Ascending aorta (tissue), 2 donors: ENCODE data around the gene CCM2. TPM values are rescaled to one million over a fixed set of nuclear protein-coding genes. Genes with fewer than 3 reads are reported as not detected.
"Not testable (repeated sequence)": the region's sequence is repeated elsewhere in the genome, so short reads cannot be mapped to it uniquely, and the experiment has no call there.

Experiments
- DNase-seq, 2 donors: peaks; one replicate each; pipeline ENCODE4 v3.0.0-alpha.2; 2019; ENCODE audit warnings: low spot score in 2 of 2
- H3K27ac ChIP-seq, 2 donors: fragments of 200-600 bp; sonication (generic); one replicate each; pipeline ENCODE4 v1.5.1; 2016 to 2017; ENCODE audit warnings: mild to moderate bottlenecking in 1 of 2
- H3K27me3 ChIP-seq: fragments of 200-600 bp; sonication (generic); one replicate; pipeline ENCODE4 v1.5.1; 2017
- H3K36me3 ChIP-seq, 2 donors: fragments of 200-600 bp; sonication (generic); one replicate each; pipeline ENCODE4 v1.5.1; 2016
- H3K4me1 ChIP-seq, 2 donors: fragments of 200-600 bp; sonication (generic); one replicate each; pipeline ENCODE4 v1.5.1; 2016 to 2017; ENCODE audit warnings: mild to moderate bottlenecking in 1 of 2
- H3K4me3 ChIP-seq, 2 donors: fragments of 200-600 bp; sonication (generic); one replicate each; pipeline ENCODE4 v1.5.1; 2016 to 2017; ENCODE audit warnings: mild to moderate bottlenecking in 1 of 2
- H3K9me3 ChIP-seq, 2 donors: fragments of 200-600 bp; sonication (generic); one replicate each; pipeline ENCODE4 v1.5.1; 2016
- CTCF ChIP-seq, 3 experiments: fragments of 200-600 bp in 2 of 3; fragments of 450-650 bp in 1 of 3; sonication (generic) in 2 of 3; IDR thresholded peaks; one replicate each; pipeline ENCODE4 v1.5.1; 2016 to 2019; ENCODE audit warnings: antibody characterized with exemption in 3 of 3, mild to moderate bottlenecking in 1 of 3, moderate library complexity in 1 of 3
- intact Hi-C: fragments of 100-400 bp; cut with DNase I; formaldehyde crosslinking; loops from one replicate; pipeline ENCODE4 v1.15.1; 2023
- total RNA-seq: library from RNA; depleted of rRNA; stranded (reverse); fragments of >200 nt; gene quantifications from one replicate; pipeline ENCODE4 v1.1.0, GENCODE V29; 2016

CCM2 gene
- total RNA-seq, 1 donor from 2014 or later, result 61.5 TPM

DNA sequence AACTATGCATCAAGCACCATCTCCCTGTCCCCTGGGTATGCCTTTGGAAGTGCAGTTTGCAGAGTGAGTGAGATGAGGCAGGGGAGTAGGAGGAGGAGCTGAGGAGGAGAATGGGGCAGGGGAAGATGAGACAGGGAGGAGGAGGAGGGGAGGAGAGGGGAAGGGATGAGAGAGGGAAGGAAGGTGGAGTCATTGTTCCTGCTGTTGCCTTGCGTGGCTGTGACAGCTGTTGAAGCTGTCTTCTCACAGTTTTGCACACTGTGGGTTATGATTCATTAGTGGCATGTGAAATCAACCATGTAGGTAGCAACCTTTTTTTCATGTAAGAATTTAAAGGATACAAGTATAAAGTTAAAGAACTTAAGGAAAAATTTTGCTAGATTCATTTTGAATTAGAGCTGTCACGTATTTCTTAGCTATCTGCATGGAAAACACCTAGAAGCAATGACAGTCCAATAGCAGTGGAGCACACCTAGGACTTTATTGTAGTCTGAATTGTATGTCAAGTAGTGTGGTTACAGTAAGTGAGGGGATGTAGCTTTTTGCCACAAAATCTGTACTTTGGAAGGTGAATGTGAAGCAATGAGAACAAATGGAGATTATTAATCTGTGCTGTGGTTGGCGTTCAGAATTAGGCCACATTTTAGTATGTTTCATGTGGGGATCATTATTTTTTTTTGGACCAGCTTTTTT lies 21.7 kb downstream of the CCM2 start:
- Histone ChIP-seq H3K27ac (no peak overlapping the region), H3K4me1 (no peaks in the 10 kb centered on the region), H3K36me3 (no peaks in the 10 kb centered on the region), H3K4me3 (no peak overlapping the region), H3K9me3 (no peaks in the 10 kb centered on the region), H3K27me3 (no peaks in the 10 kb centered on the region)
- intact Hi-C loops, result no loop called here
- no peak for TF ChIP-seq CTCF (IDR thresholded peaks at IDR 0.05)
- peak in 1 of 2 donors; percentile 16 for DNase-seq

- no peak overlapping the region for H3K4me3 ChIP-seq
- H3K27me3 ChIP-seq, result no peaks in the 10 kb centered on the region
- no peak for DNase-seq
- TF ChIP-seq CTCF (IDR thresholded peaks at IDR 0.05), result no peak
- no peaks in the 10 kb centered on the region for H3K4me1 ChIP-seq
- H3K9me3 ChIP-seq, result no peaks in the 10 kb centered on the region
- peaks cover 0 to 15% of the 10 kb centered on the region in 2 donors for H3K36me3 ChIP-seq
- intact Hi-C loops, result no loop called here
- H3K27ac ChIP-seq, result no peak overlapping the region
Measured at GRCh38 chr7:45024126-45024744, 24.2 kb downstream of the CCM2 start.

GRCh38 chr7:45025473-45025872 lies 25.5 kb downstream of the CCM2 start:
- peaks cover 0 to 15% of the 10 kb centered on the region in 2 donors for H3K36me3 ChIP-seq
- H3K27me3 ChIP-seq, intact Hi-C loops, H3K9me3 ChIP-seq, DNase-seq, H3K27ac ChIP-seq, H3K4me1 ChIP-seq, H3K4me3 ChIP-seq: not testable (repeated sequence)

DNA sequence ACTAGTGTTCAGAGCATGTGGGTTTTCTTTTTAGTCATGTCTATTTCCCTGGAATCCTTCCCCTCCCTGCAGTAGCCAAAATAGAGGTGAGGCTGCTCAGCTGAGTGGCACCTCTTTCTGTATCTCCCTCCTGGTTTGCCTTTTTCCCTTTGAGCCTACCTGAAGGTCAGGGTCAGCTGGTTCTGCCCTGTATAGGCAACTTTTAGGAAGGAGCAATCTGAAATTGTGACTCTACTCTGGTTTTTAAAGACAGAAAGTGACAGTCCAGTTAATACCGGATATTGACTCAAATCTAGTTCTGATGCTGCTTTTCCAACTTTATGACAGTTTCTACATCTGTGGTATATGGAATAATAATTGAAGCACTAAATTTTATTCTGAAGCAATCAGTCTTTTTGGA lies 26.0 kb downstream of the CCM2 start:
- DNase-seq, result no peak
- H3K27ac ChIP-seq, result no peak overlapping the region

GRCh38 chr7:45026984-45027773 lies 27.2 kb downstream of the CCM2 start:
- intact Hi-C loops, result no loop called here
- no peak for TF ChIP-seq CTCF (IDR thresholded peaks at IDR 0.05)
- Histone ChIP-seq H3K4me1 (no peaks in the 10 kb centered on the region), H3K4me3 (peak overlapping the region in 1 of 2 donors; percentile 14), H3K27me3 (no peaks in the 10 kb centered on the region), H3K36me3 (peaks cover 0 to 15% of the 10 kb centered on the region in 2 donors), H3K9me3 (no peaks in the 10 kb centered on the region), H3K27ac (no peak overlapping the region)
- DNase-seq, result peak in 1 of 2 donors; percentile 54

More for the DNA sequence above, 26.0 kb downstream of the CCM2 start:
- intact Hi-C loops, result no loop called here
- H3K4me3 ChIP-seq, result no peak overlapping the region
- H3K36me3 ChIP-seq, result peaks cover 0 to 15% of the 10 kb centered on the region in 2 donors
- H3K4me1 ChIP-seq, result no peaks in the 10 kb centered on the region
- no peaks in the 10 kb centered on the region for H3K9me3 ChIP-seq
- H3K27me3 ChIP-seq, result no peaks in the 10 kb centered on the region
- no peak for TF ChIP-seq CTCF (IDR thresholded peaks at IDR 0.05)

- peak in 1 of 2 donors; percentile 33 for DNase-seq
- no peaks in the 10 kb centered on the region for H3K9me3 ChIP-seq
- no peaks in the 10 kb centered on the region for H3K27me3 ChIP-seq
- intact Hi-C loops, result no loop called here
- no peak for TF ChIP-seq CTCF (IDR thresholded peaks at IDR 0.05)
- peaks cover 0 to 15% of the 10 kb centered on the region in 2 donors for H3K36me3 ChIP-seq
- H3K4me3 ChIP-seq, result peak overlapping the region in 1 of 2 donors; percentile 14
- H3K4me1 ChIP-seq, result no peaks in the 10 kb centered on the region
- H3K27ac ChIP-seq, result no peak overlapping the region
Measured at GRCh38 chr7:45027774-45028114, 27.7 kb downstream of the CCM2 start.
